Measurements from ENCODE around the gene ITGB3. TPM values are rescaled to one million over a fixed set of nuclear protein-coding genes. Genes with fewer than 3 reads are reported as not detected.

The ITGB3 gene
- total and polyA plus RNA-seq, 2 of the 8 experiments (the other 6 are each of a cell fraction or from before 2014, with no cell fraction given), result 0.08 to 0.09 TPM

GRCh38 chr17:47281216-47281615 is 27.6 kb downstream of the ITGB3 start (continued):
- TF ChIP-seq CHD2 (IDR thresholded peaks at IDR 0.05; ENCODE audit: low read length) (no peak), CREB1 (IDR thresholded peaks at IDR 0.05) (no peak), RFX5 (IDR thresholded peaks at IDR 0.05; ENCODE audit: borderline replicate concordance, low read depth, low read length) (no peak), SAP30 (IDR thresholded peaks at IDR 0.05; ENCODE audit: insufficient read depth, insufficient replicate concordance, low read length) (no peak)
